ENCODE data around the gene ANKS1B. TPM values are rescaled to one million over a fixed set of nuclear protein-coding genes. Genes with fewer than 3 reads are reported as not detected.

The ANKS1B gene
- total RNA-seq, 2 donors from 2014 or later = not detected

DNA sequence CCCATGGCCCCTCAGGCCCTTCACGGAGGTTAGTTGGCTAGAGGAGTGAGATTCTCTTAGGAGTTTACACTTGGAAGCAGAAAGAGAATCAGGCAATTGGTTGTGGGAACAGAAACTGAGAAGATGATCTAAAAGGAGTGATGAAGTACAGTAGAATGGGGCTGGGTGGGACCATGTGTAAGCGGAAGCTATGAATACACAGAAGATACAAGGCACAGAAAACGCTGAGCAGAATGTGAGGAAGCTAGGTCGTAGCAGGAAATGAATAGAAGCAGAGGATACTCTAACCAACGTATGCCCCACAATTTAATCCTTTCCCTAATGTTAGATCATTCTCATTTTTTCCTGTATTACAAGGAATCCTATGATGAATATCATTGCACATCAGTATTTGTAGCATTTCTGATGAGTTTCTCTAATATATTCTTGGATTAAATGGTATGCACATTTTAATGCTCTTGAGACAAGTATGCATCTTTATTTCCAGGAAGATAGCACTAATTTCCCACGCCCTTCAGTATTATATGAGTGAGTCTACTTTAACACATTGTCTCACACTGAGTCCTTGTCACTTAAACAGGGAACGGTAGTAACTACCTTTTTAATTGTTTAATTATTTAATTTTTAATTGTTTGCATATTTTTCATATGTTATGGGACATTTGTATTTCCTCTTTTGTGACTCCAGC is 1066.4 kb downstream of the ANKS1B start:
- DNase-seq (ENCODE audit: low spot score) (no peak), ATAC-seq (no peak)
- Mint-ChIP-seq H3K27me3 (peaks cover 6 to 7% of the 10 kb centered on the region in 2 donors), H3K36me3 (no peaks in the 10 kb centered on the region), H3K9me3 (peaks cover 4% of the 10 kb centered on the region), H3K4me1 (ENCODE audit: low read depth in 2 of 2) (no peaks in the 10 kb centered on the region), H3K4me3 (no peak overlapping the region), H3K27ac (no peak overlapping the region)

GRCh38 chr12:98916106-98916505 is 1068.6 kb downstream of the ANKS1B start:
- no peak for ATAC-seq
- DNase-seq (ENCODE audit: low spot score) = no peak
- Mint-ChIP-seq H3K36me3 (no peaks in the 10 kb centered on the region), H3K4me1 (ENCODE audit: low read depth in 2 of 2) (no peaks in the 10 kb centered on the region), H3K27me3 (peaks cover 4 to 5% of the 10 kb centered on the region in 2 donors), H3K9me3 (peaks cover 4% of the 10 kb centered on the region), H3K27ac (no peak overlapping the region), H3K4me3 (no peak overlapping the region)

DNA sequence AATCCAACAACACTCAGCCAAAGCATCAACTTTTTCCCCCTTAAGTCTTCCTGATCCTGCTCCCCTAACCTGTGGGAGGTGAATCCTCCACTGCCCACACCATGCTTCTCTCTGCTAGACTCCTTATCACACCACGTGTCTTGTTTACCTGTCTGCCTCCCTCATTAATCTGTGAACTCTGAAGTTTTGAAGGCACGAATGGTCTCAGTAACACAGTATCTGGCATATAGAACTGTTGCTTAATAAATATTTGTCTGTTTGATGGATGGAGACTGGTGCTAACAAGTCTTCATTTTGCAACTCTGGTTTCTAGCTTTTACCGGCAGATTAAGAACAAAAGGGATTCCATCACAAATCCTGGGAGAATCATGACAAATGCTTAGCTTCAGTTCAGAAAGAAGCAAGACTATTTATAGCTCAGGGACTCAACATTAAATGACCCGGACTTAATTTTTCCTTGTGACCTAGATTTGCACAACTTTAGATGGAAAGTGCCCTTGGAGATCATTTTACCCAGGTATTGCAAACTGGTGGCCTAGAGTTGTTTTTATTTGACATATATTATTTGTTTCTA is 1072.2 kb downstream of the ANKS1B start:
- no peak for ATAC-seq
- Mint-ChIP-seq H3K9me3 (peaks cover 4% of the 10 kb centered on the region), H3K27me3 (peaks cover 0 to 5% of the 10 kb centered on the region in 2 donors), H3K36me3 (no peaks in the 10 kb centered on the region), H3K4me1 (ENCODE audit: low read depth in 2 of 2) (no peaks in the 10 kb centered on the region), H3K27ac (no peak overlapping the region), H3K4me3 (no peak overlapping the region)
- no peak for DNase-seq (ENCODE audit: low spot score)

DNA sequence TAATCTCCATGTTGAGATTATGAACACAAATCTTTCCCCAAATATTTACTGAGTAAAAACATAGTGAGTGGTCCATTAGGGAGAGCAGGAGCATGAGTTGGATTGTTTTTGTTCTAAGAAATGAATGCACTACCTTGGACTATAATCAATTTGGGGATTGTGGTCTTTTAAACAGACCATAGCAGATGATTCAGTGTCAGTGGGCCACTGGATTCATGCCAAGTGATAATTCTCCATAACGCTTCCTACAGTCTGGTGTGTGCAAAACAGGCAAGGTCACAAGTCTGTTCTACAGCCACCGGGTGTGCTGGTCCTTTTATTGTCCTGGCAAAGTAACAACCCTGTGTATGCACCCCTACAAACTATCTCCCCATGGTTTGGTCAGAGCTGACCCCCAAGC is 1073.3 kb downstream of the ANKS1B start:
- DNase-seq (ENCODE audit: low spot score) (no peak), ATAC-seq (no peak)
- peaks cover 4% of the 10 kb centered on the region for H3K9me3 Mint-ChIP-seq
- H3K36me3 Mint-ChIP-seq = no peaks in the 10 kb centered on the region
- H3K4me1 Mint-ChIP-seq (ENCODE audit: low read depth in 2 of 2) = no peaks in the 10 kb centered on the region
- H3K4me3 Mint-ChIP-seq = no peak overlapping the region
- H3K27ac Mint-ChIP-seq = no peak overlapping the region
- peaks cover 0 to 5% of the 10 kb centered on the region in 2 donors for H3K27me3 Mint-ChIP-seq

GRCh38 chr12:98909746-98910145 is 1075.0 kb downstream of the ANKS1B start:
- no peak overlapping the region for H3K27ac Mint-ChIP-seq
- H3K9me3 Mint-ChIP-seq = peaks cover 1% of the 10 kb centered on the region
- no peaks in the 10 kb centered on the region for H3K4me1 Mint-ChIP-seq (ENCODE audit: low read depth in 2 of 2)
- DNase-seq (ENCODE audit: low spot score) (no peak), ATAC-seq (no peak)
- H3K27me3 Mint-ChIP-seq = peaks cover 0 to 5% of the 10 kb centered on the region in 2 donors
- H3K36me3 Mint-ChIP-seq = no peaks in the 10 kb centered on the region
- H3K4me3 Mint-ChIP-seq = no peak overlapping the region

GRCh38 chr12:98908866-98909265 is 1075.9 kb downstream of the ANKS1B start:
- no peak overlapping the region for H3K4me3 Mint-ChIP-seq
- H3K4me1 Mint-ChIP-seq (ENCODE audit: low read depth in 2 of 2) = no peaks in the 10 kb centered on the region
- no peaks in the 10 kb centered on the region for H3K9me3 Mint-ChIP-seq
- no peaks in the 10 kb centered on the region for H3K36me3 Mint-ChIP-seq
- no peak overlapping the region for H3K27ac Mint-ChIP-seq
- ATAC-seq (no peak), DNase-seq (ENCODE audit: low spot score) (no peak)
- peaks cover 0 to 5% of the 10 kb centered on the region in 2 donors for H3K27me3 Mint-ChIP-seq

DNA sequence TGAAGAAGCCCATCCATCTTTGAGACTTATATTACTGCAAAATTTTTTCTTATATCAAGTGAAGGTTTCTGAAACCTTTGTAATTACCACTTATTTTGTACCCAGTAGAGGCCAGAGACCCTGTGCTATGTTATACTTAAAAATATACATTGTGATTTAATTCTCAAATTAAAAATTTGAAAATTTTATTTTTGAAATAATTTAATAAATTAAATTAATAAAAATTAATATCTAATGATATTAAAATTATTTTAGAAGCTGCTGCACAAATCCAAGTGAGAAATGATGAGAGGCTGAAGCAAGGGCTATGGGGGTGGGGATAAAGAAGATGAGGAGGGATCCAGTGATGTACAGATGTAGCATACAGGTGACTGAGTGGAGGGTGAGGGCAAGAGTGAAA is 1080.9 kb downstream of the ANKS1B start:
- DNase-seq (ENCODE audit: low spot score) = no peak
- Mint-ChIP-seq H3K9me3 (no peaks in the 10 kb centered on the region), H3K4me1 (ENCODE audit: low read depth in 2 of 2) (no peaks in the 10 kb centered on the region), H3K27ac (no peak overlapping the region), H3K36me3 (no peaks in the 10 kb centered on the region), H3K27me3 (peaks cover 0 to 2% of the 10 kb centered on the region in 2 donors), H3K4me3 (no peak overlapping the region)
- ATAC-seq = no peak

DNA sequence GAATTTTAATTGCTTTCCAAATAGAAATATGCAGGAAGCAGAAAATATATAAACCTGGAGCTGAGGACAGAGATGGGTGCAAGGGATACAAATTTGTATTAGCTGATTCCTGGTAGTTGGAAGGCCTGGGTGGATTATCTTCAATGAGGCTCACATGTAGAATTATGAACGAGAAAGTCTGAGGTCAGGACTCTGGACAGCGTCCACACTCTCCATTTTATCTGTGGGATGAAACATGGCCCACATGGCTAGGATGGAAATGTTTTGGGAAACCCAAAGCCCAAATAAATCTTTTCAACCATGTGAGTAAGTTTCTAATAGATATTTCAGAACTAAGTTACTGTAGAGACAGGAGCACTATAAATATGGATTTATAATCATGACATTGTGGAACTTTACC is 1083.5 kb downstream of the ANKS1B start:
- H3K4me3 Mint-ChIP-seq = no peak overlapping the region

DNA sequence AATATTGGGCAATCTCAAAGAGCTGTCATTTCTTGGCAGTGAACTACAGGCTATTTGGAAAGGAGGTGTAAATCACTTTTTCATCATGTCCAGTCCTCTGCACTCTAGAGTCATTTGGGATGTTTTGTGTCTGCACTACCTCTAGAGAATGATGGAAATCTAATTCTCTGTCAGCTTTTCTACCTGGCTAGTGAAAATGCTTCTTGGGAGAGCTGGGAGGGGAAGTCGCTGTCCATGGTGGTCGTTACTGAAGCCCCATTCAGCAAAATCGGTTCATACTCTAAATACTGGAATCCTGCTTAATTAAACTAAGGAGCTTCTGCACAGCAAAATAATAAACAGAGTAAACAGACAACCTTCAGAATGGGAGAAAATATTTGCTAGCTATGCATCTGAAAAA is 1087.8 kb downstream of the ANKS1B start:
- DNase-seq (ENCODE audit: low spot score) = no peak
- Mint-ChIP-seq H3K27me3 (peaks cover 33 to 44% of the 10 kb centered on the region in 2 donors), H3K36me3 (peaks cover 4% of the 10 kb centered on the region), H3K9me3 (no peaks in the 10 kb centered on the region), H3K4me3 (no peak overlapping the region), H3K4me1 (ENCODE audit: low read depth in 2 of 2) (no peaks in the 10 kb centered on the region), H3K27ac (no peak overlapping the region)
- no peak for ATAC-seq

More for the DNA sequence above, 1083.5 kb downstream of the ANKS1B start:
- Mint-ChIP-seq H3K36me3 (peaks cover 4% of the 10 kb centered on the region), H3K27me3 (peaks cover 10 to 15% of the 10 kb centered on the region in 2 donors), H3K9me3 (no peaks in the 10 kb centered on the region), H3K27ac (no peak overlapping the region), H3K4me1 (ENCODE audit: low read depth in 2 of 2) (no peaks in the 10 kb centered on the region)
- DNase-seq (ENCODE audit: low spot score) = no peak
- no peak for ATAC-seq

GRCh38 chr12:98895086-98895651 is 1089.6 kb downstream of the ANKS1B start:
- Mint-ChIP-seq H3K4me3 (no peak overlapping the region), H3K27ac (no peak overlapping the region), H3K36me3 (peaks cover 4% of the 10 kb centered on the region), H3K4me1 (ENCODE audit: low read depth in 2 of 2) (no peaks in the 10 kb centered on the region), H3K27me3 (peaks cover 31 to 45% of the 10 kb centered on the region in 2 donors), H3K9me3 (no peaks in the 10 kb centered on the region)
- peak in 1 of 2 donors; percentile 17 for ATAC-seq
- no peak for DNase-seq (ENCODE audit: low spot score)

DNA sequence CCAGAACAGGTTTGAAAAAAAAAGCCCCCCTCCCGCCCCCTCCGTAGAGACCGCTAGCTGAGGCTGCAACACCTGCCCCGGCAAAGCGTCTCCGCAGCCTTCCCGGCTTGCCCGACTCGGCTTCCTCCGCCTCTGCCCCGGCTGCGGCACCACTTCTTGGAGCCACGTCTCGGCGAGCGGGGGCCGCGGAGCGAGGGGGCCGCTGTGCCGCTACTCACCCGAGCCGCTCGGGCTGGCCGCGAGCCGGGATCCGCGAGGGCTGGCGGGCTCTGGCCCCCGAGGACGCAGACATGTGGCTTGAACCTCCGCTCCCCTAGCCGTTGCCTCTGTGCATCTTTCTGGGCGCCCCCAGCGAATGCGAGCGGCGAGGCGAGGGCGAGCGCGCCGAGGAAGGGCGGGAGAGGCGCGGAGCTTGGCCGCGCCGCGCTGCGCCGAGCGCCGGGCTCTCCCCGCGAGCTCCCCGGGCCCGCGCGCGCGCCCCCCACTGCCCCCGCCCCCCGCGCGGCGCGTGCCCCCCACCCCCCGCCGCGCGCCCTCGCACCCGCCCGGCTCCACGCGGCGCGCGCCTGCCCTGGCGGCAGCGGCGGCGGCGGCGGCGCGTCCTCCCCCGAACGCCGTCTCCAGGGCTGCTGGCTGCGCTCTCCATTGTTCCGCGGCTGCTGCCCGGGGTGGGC is 1090.2 kb downstream of the ANKS1B start:
- H3K27me3 Mint-ChIP-seq = peaks cover 34 to 51% of the 10 kb centered on the region in 2 donors
- H3K9me3 Mint-ChIP-seq = peaks cover 3% of the 10 kb centered on the region
- no peaks in the 10 kb centered on the region for H3K4me1 Mint-ChIP-seq (ENCODE audit: low read depth in 2 of 2)
- no peak for ATAC-seq
- DNase-seq (ENCODE audit: low spot score) = no peak
- no peak overlapping the region for H3K4me3 Mint-ChIP-seq
- no peak overlapping the region for H3K27ac Mint-ChIP-seq
- peaks cover 4% of the 10 kb centered on the region for H3K36me3 Mint-ChIP-seq

GRCh38 chr12:98893675-98894411 is 1090.9 kb downstream of the ANKS1B start:
- Mint-ChIP-seq H3K36me3 (peaks cover 4% of the 10 kb centered on the region), H3K27me3 (peaks cover 35 to 56% of the 10 kb centered on the region in 2 donors), H3K4me1 (ENCODE audit: low read depth in 2 of 2) (no peaks in the 10 kb centered on the region), H3K4me3 (no peak overlapping the region), H3K9me3 (peaks cover 3% of the 10 kb centered on the region), H3K27ac (no peak overlapping the region)
- ATAC-seq (no peak), DNase-seq (ENCODE audit: low spot score) (no peak)

DNA sequence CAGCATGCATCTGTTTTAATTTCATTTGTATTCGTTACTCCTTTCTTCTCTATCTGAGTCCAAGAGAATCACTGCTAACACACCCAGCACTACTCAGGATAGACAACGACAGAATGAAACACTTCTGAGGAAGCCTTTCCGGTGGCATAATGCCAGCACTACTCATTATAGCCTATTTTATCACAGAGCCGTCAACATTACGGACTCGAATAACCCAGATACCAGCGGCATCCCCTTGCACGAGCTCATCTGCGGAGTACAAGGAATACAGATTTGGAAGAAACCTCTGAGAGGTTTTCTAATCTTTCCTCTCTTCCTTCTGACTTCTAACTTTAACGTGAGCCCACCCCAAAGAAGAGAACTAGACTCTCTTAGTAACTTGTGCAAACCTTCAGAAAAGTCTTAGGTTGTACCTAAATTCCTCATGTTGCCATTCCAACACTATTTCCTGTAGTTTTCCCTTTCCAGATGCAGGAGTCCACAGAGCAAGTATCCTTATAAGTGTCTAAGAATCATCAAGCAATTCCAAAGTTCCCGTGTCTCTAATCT is 1091.5 kb downstream of the ANKS1B start:
- DNase-seq (ENCODE audit: low spot score) = no peak
- no peak for ATAC-seq
- Mint-ChIP-seq H3K27me3 (peaks cover 40 to 62% of the 10 kb centered on the region in 2 donors), H3K36me3 (peaks cover 4% of the 10 kb centered on the region), H3K9me3 (peaks cover 3% of the 10 kb centered on the region), H3K27ac (no peak overlapping the region), H3K4me3 (no peak overlapping the region), H3K4me1 (ENCODE audit: low read depth in 2 of 2) (no peaks in the 10 kb centered on the region)

All from natural killer cell treated with Interleukin-12 subunit alpha and Interleukin-12 subunit beta and Interleukin-15 and Interleukin-18, amount 100 ng/mL, for 72 hours (primary cell).